T-helper 17 cell (primary cell): ENCODE results near the gene OCIAD2. TPM values are rescaled to one million over a fixed set of nuclear protein-coding genes. Genes with fewer than 3 reads are reported as not detected.
A peak's percentile ranks its signal among the peaks of the same experiment; 100 is the strongest.
"Not testable (repeated sequence)": the region's sequence is repeated elsewhere in the genome, so short reads cannot be mapped to it uniquely, and the experiment has no call there.

Experiments used
- ATAC-seq: fragments of 150-1000 bp; cut with Tn5 transposase; 2 replicates; pipeline ENCODE4 v1.10.0; 2021; ENCODE audit warnings: mild to moderate bottlenecking, moderate library complexity
- DNase-seq, 3 donors: peaks; one replicate each; pipeline versions ENCODE4 v3.0.0 to v3.0.0-alpha.2; 2020 to 2021
- H3K9me3 ChIP-seq: one replicate; pipeline ENCODE4 v1.7.0; 2013; ENCODE audit warnings: low read length, mild to moderate bottlenecking; ENCODE audit not compliant: control insufficient read depth, poor library complexity, severe bottlenecking
- H3K27ac Mint-ChIP-seq: one replicate; pipeline ENCODE4 v1.8.0; 2022; ENCODE audit warnings: mild to moderate bottlenecking, moderate library complexity, mixed read lengths
- H3K27me3 Mint-ChIP-seq: one replicate; pipeline ENCODE4 v1.8.0; 2022; ENCODE audit warnings: mixed read lengths
- H3K36me3 Mint-ChIP-seq: one replicate; pipeline ENCODE4 v1.8.0; 2022; ENCODE audit warnings: low read depth, mixed read lengths
- H3K4me1 Mint-ChIP-seq: one replicate; pipeline ENCODE4 v1.8.0; 2022; ENCODE audit warnings: mild to moderate bottlenecking, mixed read lengths
- H3K4me3 Mint-ChIP-seq: one replicate; pipeline ENCODE4 v1.8.0; 2022; ENCODE audit warnings: mild to moderate bottlenecking, moderate library complexity, mixed read lengths
- total RNA-seq, 4 donors: library from RNA in 2 of 4; stranded (reverse) in 2 of 4; gene quantifications; one replicate each; pipeline ENCODE4 v1.2.3 and lab custom pipeline; 2022 to 2026

Gene OCIAD2
- total RNA-seq, 2 donors from 2014 or later, result 54.1 to 61.9 TPM

DNA sequence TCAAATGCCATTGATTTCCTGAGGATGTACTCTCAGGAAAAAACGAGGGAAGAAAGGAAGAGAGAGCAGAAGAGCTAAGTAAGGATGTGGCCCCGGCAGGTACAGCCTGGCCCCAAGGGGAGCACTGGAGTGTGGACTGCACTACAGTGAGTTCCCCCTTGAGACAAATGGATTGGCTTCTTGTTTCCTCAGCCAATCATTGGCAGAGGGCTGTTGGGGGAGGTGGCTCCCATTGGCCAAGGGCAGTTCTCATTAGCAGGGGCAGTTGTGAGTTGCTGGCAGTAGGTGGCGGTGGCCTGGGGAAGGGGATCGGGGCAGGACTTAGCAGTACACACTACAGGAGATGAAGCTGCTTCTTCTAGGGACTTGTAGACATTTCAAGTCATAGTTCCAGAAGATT lies 24.1 kb upstream of the OCIAD2 start:
- no peaks in the 10 kb centered on the region for H3K4me1 Mint-ChIP-seq
- no peak overlapping the region for H3K4me3 Mint-ChIP-seq
- DNase-seq (no peak), ATAC-seq (no peak)
- no peaks in the 10 kb centered on the region for H3K9me3 ChIP-seq
- H3K36me3 Mint-ChIP-seq, result no peaks in the 10 kb centered on the region
- no peak overlapping the region for H3K27ac Mint-ChIP-seq
- H3K27me3 Mint-ChIP-seq, result no peaks in the 10 kb centered on the region

DNA sequence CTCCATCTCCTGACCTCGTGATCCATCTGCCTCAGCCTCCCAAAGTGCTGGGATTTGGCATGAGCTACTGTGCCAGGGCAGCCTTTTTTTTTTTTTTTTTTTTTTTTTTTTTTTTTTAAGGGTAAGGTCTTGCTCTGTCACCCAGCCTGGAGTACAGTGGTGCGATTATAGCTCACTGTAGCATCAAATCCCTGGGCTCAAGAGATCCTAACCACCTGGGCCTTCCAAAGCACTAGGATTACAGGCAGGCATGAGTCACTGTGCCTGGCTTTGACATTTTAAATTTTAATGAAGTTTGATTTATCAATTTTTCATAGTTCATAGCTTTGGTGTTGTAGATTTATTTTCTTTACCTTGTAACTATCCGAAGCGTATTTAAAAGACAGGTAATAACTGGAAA lies 17.8 kb upstream of the OCIAD2 start:
- DNase-seq (no peak), ATAC-seq (no peak)
- Mint-ChIP-seq H3K4me3 (no peak overlapping the region), H3K4me1 (peaks cover 3% of the 10 kb centered on the region), H3K27ac (no peak overlapping the region), H3K36me3 (peaks cover 4% of the 10 kb centered on the region), H3K27me3 (no peaks in the 10 kb centered on the region)
- H3K9me3 ChIP-seq, result peaks cover 2% of the 10 kb centered on the region

DNA sequence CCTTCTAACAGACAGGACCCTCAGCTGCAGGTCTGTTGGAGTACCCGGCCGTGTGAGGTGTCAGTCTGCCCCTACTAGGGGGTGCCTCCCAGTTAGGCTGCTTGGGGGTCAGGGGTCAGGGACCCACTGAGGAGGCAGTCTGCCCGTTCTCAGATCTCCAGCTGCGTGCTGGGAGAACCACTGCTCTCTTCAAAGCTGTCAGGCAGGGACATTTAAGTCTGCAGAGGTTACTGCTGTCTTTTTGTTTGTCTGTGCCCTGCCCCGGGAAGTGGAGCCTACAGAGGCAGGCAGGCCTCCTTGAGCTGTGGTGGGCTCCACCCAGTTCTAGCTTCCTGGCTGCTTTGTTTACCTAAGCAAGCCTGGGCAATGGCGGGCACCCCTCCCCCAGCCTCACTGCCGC lies 16.5 kb upstream of the OCIAD2 start:
- not testable (repeated sequence) for H3K9me3 ChIP-seq, H3K36me3 Mint-ChIP-seq, H3K27me3 Mint-ChIP-seq, H3K27ac Mint-ChIP-seq, H3K4me3 Mint-ChIP-seq, H3K4me1 Mint-ChIP-seq, DNase-seq, ATAC-seq

DNA sequence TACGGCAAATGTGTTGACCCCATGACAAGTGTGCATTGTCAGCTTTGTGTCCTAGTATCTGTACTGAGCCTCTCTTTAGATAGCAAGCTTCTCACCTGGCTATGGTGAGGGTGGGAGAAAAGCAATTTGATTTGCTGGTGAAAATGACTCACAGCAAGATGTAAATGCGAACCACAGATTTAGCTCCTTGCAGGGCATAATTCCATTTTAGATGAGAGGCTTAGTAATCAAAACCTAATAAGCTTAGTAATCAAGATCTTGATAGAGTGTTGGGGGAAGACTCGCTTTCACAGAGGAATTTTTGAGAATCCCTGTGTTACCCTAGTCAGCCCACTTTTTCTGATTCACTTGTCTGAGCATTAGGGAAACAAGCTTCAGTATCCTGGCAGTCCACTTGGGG lies 7.7 kb upstream of the OCIAD2 start:
- no peaks in the 10 kb centered on the region for H3K9me3 ChIP-seq
- no peak overlapping the region for H3K4me3 Mint-ChIP-seq
- peaks cover 6% of the 10 kb centered on the region for H3K4me1 Mint-ChIP-seq
- H3K27me3 Mint-ChIP-seq, result no peaks in the 10 kb centered on the region
- ATAC-seq (no peak), DNase-seq (no peak)
- no peaks in the 10 kb centered on the region for H3K36me3 Mint-ChIP-seq
- H3K27ac Mint-ChIP-seq, result no peak overlapping the region

DNA sequence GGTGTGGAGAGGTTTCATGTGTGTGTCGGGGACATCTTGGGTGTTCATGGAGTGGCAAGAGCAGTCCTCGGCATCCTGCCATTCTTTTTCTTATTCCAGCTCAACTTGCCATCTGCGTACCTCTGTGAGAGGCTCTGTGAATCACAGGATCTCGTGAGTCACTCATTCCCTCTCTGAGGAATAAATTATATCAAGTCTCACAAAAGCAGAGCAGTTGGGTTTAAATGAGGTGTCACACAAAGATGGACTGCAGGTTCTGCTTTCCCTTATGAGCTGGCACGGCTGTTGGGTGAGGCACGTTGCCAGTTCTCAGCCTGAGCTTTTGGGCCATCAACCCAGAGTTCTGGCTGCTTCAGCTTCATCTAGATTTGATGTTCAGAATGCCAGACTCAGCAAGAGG lies 6.8 kb upstream of the OCIAD2 start:
- H3K36me3 Mint-ChIP-seq, result no peaks in the 10 kb centered on the region
- H3K4me3 Mint-ChIP-seq, result no peak overlapping the region
- no peaks in the 10 kb centered on the region for H3K27me3 Mint-ChIP-seq
- peaks cover 6% of the 10 kb centered on the region for H3K4me1 Mint-ChIP-seq
- ATAC-seq (no peak), DNase-seq (no peak)
- no peaks in the 10 kb centered on the region for H3K9me3 ChIP-seq
- no peak overlapping the region for H3K27ac Mint-ChIP-seq

DNA sequence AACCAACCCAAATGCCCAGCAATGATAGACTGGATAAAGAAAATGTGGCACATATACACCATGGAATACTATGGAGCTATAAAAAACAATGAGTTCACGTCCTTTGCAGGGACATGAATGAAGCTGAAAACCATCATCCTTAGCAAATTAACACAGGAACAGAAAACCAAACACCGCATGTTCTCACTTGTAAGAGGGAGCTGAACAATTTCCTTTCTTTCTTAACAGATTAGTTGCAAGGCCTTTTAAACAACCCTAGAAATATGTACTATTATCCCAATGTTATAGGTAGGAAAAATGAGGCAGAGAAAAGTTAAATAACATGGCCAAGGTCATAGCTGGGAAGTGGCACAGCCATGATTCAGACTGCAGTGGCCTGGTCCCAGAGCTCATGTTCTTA lies 5.8 kb upstream of the OCIAD2 start:
- ATAC-seq (no peak), DNase-seq (no peak)
- Mint-ChIP-seq H3K4me1 (peaks cover 6% of the 10 kb centered on the region), H3K36me3 (no peaks in the 10 kb centered on the region), H3K27me3 (no peaks in the 10 kb centered on the region), H3K4me3 (no peak overlapping the region), H3K27ac (no peak overlapping the region)
- no peaks in the 10 kb centered on the region for H3K9me3 ChIP-seq

DNA sequence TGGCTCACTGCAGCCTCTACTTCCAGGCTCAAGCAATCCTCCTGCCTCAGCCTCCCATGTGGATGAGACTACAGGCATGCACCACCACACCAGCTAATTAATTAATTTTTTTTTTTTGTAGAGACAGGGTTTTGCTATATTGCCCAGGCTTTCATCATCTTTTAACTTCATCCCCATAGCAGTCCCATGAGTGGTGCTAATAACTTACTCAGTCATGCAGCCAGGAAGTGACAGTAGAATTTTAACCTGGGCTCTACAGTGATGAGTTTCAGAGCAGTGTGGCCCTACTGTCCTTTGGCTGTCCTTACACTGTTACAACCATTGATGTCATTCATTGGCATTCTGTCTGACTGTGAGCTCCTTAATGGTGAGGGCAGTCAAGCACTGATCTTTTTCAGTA lies 3.9 kb upstream of the OCIAD2 start:
- Mint-ChIP-seq H3K36me3 (peaks cover 3% of the 10 kb centered on the region), H3K27ac (no peak overlapping the region), H3K4me1 (peaks cover 16% of the 10 kb centered on the region), H3K4me3 (no peak overlapping the region), H3K27me3 (no peaks in the 10 kb centered on the region)
- no peaks in the 10 kb centered on the region for H3K9me3 ChIP-seq
- no peak for ATAC-seq
- DNase-seq, result no peak

DNA sequence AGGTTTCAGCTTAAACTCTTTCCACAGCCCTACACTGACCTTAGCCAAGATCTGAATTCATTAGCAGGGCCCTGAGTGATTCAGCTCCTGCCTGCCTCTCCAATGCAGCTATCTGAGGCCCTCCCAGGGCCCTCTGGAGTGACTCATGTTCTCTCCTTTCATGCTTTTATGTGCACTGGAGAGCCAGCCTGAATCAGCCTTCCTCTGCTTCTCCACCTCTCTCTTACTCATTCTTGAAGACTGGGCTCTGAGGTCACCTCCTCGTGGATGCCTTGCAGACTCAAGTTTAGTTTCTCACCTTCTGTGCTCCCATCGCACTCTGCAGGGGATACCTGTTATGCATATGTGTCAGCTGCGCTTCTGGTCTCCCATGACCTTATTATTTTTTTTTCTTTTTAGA lies 3.1 kb upstream of the OCIAD2 start:
- no peaks in the 10 kb centered on the region for H3K9me3 ChIP-seq
- H3K4me1 Mint-ChIP-seq, result peaks cover 24% of the 10 kb centered on the region
- ATAC-seq (no peak), DNase-seq (no peak)
- no peak overlapping the region for H3K4me3 Mint-ChIP-seq
- no peak overlapping the region for H3K27ac Mint-ChIP-seq
- peaks cover 8% of the 10 kb centered on the region for H3K36me3 Mint-ChIP-seq
- no peaks in the 10 kb centered on the region for H3K27me3 Mint-ChIP-seq

DNA sequence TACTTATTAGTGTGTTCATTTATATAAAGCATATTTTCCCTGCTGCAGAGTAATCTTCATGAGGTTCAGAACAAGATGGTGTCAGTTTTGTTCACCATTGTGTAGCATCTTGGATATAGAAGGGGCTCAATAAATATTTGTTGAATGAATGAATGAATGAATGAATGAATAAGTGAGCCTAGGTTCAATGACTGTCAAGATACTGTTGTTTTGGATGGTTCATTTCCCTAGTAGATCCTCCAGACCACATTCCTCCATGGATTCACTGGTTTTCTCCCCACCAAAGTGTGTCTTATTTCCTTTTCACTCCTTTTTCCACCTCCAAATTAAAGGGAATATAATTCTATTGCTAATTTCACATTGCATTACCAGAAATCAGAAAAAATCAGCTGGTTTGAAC lies 2.1 kb upstream of the OCIAD2 start:
- no peaks in the 10 kb centered on the region for H3K9me3 ChIP-seq
- Mint-ChIP-seq H3K27me3 (no peaks in the 10 kb centered on the region), H3K4me1 (peaks cover 28% of the 10 kb centered on the region), H3K4me3 (no peak overlapping the region), H3K36me3 (peaks cover 9% of the 10 kb centered on the region), H3K27ac (peak overlapping the region; percentile 93)
- ATAC-seq, result no peak
- DNase-seq, result no peak

DNA sequence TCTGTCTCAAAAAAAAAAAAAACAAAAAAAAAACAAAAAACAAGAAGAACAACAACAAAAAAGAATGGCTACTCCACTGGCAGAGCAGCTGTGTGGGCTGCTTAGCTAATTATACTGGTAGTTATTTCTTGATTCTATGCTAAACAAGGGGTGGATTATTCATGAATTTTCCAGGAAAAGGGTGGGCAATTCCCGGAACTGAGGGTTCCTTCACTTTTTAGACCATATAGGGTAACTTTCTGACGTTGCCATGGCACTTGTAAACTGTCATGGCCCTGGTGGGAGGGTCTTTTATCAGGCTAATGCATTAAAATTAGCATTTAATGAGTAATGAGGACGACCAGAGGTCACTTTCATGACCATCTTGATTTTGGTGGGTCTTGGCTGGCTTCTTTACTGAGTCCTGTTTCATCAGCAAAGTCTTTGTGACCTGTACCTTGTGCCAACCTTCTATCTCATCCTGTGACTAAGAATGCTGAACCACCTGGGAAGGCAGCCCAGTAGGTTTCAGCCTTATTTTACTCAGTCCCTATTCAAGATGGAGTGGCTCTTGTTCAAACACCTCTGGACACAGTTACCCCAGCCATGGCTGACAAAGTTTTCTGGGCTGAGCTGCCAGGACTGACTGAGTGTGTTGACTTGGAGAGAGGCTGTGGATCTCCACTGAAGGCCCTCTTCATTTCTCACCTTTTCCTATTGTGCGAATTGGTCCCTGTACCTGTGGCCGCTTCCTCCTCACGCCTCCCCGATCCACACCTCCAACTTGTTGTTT lies 1.3 kb upstream of the OCIAD2 start:
- peak overlapping the region; percentile 63 for H3K4me3 Mint-ChIP-seq

DNA sequence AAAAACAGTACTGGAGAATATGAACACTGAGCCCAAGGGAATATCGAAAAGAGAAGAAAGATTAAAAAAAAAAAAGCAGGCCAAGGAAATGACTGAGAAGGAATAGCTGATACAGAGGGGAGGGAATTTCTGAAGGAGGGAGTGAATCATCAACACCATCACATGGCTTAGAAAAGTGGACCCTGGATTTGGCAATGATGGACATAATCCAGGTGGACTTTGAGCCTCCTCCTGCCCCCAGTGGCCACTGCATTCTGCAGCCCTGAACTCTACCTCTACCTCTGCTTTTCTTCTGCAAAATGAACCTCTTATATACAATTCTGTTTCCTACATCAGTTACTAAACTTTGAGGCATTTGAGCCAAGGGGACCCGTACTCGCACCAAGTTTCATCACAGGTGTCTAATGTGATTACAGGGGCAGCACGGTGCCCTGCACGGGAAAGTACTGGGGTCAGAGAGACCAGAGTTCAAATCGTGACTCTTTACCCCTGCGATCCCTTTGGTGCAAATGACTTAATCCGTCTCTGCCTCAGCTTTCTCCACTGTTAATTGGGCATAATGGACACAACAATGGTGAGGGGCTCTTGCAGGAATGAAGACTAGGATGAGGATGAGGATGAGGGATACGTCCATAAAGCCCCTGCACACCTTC lies 1.1 kb downstream of the OCIAD2 start:
- no peaks in the 10 kb centered on the region for H3K27me3 Mint-ChIP-seq
- ATAC-seq (no peak), DNase-seq (no peak)
- H3K4me1 Mint-ChIP-seq, result peaks cover 37% of the 10 kb centered on the region
- peak overlapping the region; percentile 99 for H3K4me3 Mint-ChIP-seq
- H3K9me3 ChIP-seq, result no peaks in the 10 kb centered on the region
- peaks cover 15% of the 10 kb centered on the region for H3K36me3 Mint-ChIP-seq
- peak overlapping the region; percentile 93 for H3K27ac Mint-ChIP-seq

More for the DNA sequence above, 1.3 kb upstream of the OCIAD2 start:
- no peak for ATAC-seq
- Mint-ChIP-seq H3K4me1 (peaks cover 29% of the 10 kb centered on the region), H3K36me3 (peaks cover 11% of the 10 kb centered on the region), H3K27me3 (no peaks in the 10 kb centered on the region), H3K27ac (peak overlapping the region; percentile 93)
- no peaks in the 10 kb centered on the region for H3K9me3 ChIP-seq
- no peak for DNase-seq

DNA sequence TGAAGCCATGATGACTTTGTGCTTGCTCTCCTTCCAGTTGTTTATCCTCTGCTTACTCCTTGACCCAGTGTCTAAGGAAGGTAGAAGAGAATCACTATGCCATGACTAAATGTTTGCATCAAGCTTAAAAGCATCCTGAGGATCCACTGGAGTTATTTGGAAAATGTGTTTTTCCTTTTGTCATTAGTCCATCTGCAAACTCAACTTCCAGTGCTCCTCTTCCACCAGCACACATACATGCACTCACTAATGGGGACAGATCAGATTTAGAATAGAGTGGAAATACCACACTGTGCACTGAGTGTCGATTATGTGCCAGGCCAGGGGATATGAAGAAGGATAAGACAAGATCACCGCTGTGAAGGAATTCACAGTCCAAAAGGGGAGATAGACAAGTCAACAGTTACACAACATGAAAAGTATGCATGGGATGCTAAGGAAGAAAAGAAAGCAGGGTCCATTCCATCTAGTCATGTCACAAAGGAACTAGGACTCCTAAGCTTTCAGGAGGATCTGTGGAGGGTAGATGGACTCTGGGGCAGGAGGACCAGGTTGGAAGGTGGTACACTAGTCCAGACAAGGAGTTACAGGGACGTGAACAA lies 1.9 kb downstream of the OCIAD2 start:
- Mint-ChIP-seq H3K4me1 (peaks cover 34% of the 10 kb centered on the region), H3K27ac (peak overlapping the region; percentile 93), H3K4me3 (peak overlapping the region; percentile 99), H3K27me3 (no peaks in the 10 kb centered on the region), H3K36me3 (peaks cover 15% of the 10 kb centered on the region)
- DNase-seq (no peak), ATAC-seq (no peak)
- no peaks in the 10 kb centered on the region for H3K9me3 ChIP-seq

DNA sequence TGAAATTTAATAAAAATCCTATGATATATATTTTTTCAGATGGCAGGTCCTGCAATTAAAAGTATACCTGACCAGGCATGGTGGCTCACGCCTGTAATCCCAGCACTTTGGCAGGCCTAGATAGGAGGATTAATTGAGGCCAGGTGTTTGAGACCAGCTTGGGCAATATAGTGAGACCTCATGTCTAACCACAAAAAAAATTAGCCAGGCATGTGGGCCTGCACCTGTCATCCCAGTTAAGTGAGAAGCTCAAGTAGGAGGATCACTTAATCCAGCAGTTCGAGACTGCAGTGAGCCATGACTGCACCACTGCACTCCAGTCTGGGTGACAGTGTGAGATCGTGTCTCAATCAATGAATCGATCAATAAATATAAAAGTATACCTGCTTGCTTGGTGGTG lies 2.5 kb downstream of the OCIAD2 start:
- ATAC-seq, result no peak
- H3K27ac Mint-ChIP-seq, result peak overlapping the region; percentile 93
- peaks cover 17% of the 10 kb centered on the region for H3K36me3 Mint-ChIP-seq
- H3K4me1 Mint-ChIP-seq, result peaks cover 38% of the 10 kb centered on the region
- DNase-seq, result no peak
- no peak overlapping the region for H3K4me3 Mint-ChIP-seq
- H3K9me3 ChIP-seq, result no peaks in the 10 kb centered on the region
- no peaks in the 10 kb centered on the region for H3K27me3 Mint-ChIP-seq
